ENCODE measurements around the gene SLC25A1. TPM values are rescaled to one million over a fixed set of nuclear protein-coding genes. Genes with fewer than 3 reads are reported as not detected.

The SLC25A1 gene
- 130 TPM for total RNA-seq

DNA sequence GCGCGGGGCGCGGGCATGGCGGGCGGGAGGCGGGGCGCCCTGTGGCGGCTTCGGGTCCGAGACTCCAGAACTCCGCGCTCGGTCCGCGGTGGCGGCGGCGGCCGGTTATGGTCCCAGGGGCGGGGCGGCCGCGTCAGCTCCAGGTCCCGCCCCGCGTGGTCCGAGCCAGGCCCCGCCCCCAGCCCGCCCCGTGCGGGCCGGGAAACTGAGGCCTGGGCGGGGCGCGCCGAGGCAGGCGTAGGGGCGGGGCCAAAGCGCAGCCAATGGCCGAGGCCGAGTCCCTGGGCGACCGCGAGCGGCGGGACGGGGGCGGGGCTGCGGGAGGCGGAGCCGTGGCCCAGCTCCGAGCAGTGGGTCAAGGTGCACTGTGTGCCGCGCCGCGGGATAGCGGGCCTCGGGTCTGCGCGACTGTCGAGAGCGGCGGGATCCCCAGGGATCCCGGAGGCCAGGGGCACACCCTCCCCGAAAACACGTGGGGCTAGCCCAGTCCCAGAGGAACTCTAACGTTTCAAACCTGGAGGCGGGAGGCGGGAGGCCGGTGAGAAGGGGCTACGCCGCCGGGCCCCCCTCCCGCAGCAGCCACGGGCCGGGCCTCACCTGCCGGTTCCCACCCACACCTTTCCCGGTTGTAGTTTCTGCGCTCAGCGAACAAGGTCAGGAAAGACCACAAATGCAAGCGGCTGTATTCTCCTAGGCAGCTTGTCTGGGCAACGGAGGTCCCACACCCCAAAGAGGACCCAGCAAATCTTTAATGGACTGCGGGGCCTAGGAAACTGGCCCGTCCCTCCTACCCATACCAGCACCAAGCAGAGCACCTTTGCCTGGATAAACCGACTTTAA lies at the start of gene SLC25A1:
TSS of gene SLC25A1 (minus strand) at position 80 of the 840 bp plus-strand sequence. CDS start at position 17, 63 bp downstream.
- peak; percentile 94 for DNase-seq (ENCODE audit: low spot score)

- no peak for DNase-seq (ENCODE audit: low spot score)
These were observed 49.6 kb upstream of the SLC25A1 start for GRCh38 chr22:19228179-19228578.

- DNase-seq (ENCODE audit: low spot score), result no peak
These were observed 47.9 kb upstream of the SLC25A1 start for GRCh38 chr22:19226428-19226827.

DNA sequence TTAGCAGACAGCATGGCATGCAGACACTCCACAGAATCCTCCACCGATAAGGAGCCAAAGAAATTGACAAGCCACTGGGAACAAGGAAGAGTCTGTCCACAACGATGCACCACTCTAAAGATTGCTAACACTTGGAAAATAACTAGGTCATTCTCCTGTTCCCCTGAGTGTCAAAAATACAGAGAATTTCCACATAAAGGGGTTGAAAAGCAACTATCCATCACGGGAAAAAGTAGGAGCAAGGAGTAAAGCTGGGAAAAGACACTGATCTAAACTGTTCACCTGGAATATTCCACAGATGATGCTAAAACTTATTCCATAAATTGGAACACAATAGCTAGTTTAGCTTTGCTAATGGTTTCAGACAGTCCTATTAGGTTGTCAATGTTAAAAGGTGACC lies 47.0 kb upstream of the SLC25A1 start:
- no peak for DNase-seq (ENCODE audit: low spot score)

DNA sequence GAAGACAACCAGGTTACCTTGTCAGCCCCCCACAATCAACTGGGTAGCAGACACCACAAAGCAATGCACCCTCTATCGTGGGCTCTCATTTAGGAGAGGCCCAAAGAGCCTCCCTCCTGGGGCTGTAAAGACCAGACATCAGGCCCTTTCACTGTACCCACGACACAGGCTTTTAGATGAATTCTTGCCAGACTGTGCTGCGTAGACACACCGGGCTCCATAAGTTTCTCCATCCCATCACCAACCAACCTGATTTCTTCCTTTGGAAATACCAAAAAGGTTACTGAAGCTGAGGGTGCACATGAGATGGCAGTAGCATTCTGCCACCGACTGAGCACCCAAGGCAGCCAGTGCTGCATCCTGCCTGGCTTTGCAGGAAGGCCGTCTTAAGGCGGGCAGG lies 46.4 kb upstream of the SLC25A1 start:
- no peak for DNase-seq (ENCODE audit: low spot score)

DNA sequence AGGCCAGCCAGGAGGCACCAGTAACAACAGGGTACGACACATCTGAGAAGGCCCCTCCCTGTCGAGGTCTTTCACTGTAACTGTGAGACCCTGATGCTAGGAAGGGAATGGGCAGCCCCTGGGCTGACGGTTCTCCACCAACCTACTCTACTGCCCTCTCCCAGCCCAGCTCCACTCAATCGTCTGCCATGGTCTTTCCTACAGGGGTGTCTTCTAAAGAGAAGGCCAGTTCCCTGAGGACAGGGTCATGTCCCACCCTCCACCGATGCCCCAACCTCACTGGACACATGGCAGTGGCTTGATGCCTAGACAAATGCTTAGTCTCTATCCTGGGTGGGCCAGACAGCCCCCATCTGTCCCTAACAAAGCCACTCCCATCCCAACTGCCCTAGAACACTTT lies 46.0 kb upstream of the SLC25A1 start:
- no peak for DNase-seq (ENCODE audit: low spot score)

GRCh38 chr22:19223617-19224016 lies 45.1 kb upstream of the SLC25A1 start:
- DNase-seq (ENCODE audit: low spot score), result no peak

- DNase-seq (ENCODE audit: low spot score), result no peak
These were observed 44.6 kb upstream of the SLC25A1 start for GRCh38 chr22:19223110-19223509.

- DNase-seq (ENCODE audit: low spot score), result no peak
These were observed 43.9 kb upstream of the SLC25A1 start for GRCh38 chr22:19222242-19223005.

GRCh38 chr22:19220867-19221266 lies 42.3 kb upstream of the SLC25A1 start:
- DNase-seq (ENCODE audit: low spot score), result no peak

DNA sequence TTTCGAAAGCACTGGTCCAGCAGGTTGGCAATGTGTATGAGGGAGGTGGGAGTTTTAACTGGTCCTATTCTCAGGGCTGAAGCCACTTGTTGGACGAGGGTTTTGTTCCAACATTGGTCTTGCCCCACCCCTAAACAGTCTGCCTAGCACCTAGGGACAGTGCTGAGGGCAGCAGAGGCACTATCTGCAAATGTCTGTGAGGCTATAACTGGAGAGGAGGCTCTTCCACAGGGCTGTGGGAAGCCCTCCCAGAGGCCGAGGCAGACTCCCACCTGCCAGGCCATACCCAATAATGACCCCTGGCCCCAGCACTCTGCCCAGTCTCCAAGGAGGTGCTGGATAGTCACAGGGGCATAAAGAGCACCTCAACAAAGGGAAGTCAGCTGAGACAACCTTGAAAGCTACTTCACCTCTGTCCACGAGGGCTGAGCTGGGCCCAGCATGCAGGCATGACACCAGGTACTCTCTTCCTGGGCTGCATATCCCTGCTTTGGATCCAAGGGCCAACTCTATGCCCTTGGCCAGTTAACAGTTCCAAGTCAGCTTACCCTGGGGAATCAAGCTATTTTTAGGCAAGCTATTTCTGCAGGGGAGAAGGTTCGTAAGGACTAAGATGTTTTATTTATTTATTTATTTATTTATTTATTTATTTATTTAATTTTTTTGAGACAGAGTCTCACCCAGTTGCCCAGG lies 40.2 kb upstream of the SLC25A1 start:
- no peak for DNase-seq (ENCODE audit: low spot score)

GRCh38 chr22:19216579-19216978 lies 38.0 kb upstream of the SLC25A1 start:
- no peak for DNase-seq (ENCODE audit: low spot score)

DNA sequence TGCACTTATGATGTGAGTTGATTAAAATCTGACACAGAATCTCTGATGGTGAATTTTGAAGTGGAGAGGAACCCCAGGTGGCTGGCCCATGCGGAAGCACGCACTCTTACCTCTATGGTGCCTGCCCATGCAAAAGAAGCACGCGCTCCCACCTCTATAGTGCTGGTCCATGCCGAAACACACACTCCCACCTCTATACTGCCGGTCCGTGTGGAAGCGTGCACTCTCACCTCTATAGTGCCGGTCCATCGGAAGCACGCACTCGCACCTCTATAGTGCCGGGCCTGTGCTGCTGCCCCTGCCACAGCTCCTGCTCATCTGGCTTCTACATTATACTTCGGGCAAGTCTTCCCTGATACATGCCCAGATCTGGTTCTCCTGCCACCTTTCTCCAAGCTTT lies 36.8 kb upstream of the SLC25A1 start:
- DNase-seq (ENCODE audit: low spot score), result no peak

DNA sequence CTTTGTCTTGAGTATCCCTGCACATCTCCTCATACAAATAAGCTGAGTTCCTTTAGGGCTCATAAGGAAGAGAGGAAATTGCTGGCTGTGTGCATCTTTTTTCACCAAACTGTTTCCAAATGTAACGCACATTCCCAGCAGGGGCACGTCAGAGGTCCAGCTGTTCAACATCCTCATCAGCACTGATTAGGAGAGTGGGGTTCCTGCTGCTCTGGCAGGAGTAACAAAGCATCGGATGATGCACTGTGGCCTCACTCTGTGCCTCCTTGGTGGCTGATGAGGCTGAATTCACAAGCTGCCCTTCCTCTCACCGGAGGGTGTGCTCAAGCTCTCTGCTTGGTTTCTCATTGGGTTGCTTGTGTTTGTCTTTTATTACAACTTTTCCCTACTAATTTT lies 35.5 kb upstream of the SLC25A1 start:
- DNase-seq (ENCODE audit: low spot score), result no peak

DNA sequence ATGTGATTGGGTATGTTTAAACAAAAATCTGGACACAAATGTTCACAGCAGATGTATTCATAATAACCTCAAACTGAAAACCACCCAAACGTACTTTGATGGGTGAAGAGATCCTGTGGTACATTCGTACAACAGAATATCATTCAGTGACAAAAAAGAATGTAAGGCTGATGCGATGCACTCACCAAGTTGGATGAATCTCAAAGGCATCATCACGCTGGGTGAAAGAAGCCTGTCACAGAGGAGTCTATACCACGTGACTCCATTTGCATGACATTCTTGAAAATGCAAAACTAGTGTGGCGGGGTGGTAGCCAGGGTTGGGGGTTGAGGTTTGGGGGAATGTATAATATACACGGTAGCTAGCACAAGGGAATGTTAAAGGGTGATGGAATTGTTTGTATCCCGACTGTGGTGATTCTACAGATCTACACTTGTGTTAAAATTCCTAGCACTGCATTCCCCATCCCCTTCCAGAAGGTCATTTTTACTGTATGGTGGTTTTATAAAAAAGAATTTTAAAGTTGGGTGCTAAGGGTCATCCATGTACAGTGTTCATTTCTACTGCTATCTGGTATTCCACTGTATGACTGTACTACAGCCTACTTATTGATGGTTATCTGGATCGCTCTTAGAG lies 35.0 kb upstream of the SLC25A1 start:
- no peak for DNase-seq (ENCODE audit: low spot score)

DNA sequence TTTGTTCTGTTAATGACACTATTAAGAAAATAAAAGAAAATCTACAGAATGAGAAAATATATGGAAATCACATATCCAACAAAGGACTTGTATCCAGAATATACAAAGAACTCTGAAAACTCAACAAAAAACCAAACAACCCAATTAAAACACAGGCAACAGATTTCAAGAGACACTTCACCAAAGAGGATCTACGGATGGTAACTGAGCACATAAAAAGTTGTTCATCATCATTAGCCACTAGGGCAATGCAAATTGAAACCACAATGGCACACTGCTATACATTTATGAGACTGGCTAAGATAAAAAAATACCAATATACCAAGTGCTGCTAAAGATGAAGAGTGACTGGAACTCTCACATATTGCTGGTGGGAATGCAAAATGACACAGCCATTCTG lies 34.5 kb upstream of the SLC25A1 start:
- DNase-seq (ENCODE audit: low spot score), result no peak

DNA sequence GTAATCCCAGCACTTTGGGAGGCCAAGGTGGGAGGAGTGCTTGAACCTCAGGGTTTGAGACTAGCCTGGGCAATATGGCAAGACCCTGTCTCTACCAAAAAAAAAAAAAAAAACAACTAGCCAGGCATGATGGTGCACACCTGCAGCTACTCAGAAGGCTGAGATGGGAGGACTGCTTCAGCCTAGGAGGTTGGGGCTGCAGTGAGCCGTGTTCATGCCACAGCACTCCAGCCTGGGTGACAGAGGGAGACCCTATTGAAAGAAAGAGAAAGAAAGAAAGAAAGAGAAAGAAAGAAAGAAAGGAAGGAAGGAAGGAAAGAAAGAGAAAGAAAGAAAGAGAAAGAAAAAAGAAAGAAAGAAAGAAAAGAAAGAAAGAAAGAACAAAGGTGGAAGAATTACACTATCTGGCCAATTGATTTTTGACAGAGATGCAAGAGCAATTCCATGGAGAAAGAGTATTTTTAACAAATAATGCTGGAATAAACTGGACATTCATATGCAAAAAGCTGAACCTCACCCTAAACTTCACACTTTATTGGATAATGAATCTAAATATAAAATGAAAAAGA lies 33.9 kb upstream of the SLC25A1 start:
- DNase-seq (ENCODE audit: low spot score), result no peak

DNA sequence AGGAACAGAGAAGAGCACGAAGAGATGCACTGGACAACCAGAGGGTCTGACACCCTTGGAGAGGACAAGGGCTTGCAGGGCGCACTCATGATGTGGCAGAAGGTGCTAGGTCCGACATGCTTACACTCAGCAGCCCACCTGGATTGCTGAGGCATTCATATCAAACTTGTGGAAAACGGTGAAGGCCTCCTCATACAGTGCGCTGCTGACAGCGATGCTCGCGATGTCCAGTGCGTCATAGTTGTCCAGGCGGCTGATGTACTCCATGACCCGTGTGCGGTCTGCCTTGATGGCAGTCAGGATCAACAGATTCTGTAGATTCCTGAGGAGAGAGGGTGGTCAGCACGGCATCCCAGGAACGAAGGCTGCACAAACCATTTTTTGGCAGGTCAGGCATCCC lies 31.7 kb upstream of the SLC25A1 start:
- DNase-seq (ENCODE audit: low spot score), result no peak

DNA sequence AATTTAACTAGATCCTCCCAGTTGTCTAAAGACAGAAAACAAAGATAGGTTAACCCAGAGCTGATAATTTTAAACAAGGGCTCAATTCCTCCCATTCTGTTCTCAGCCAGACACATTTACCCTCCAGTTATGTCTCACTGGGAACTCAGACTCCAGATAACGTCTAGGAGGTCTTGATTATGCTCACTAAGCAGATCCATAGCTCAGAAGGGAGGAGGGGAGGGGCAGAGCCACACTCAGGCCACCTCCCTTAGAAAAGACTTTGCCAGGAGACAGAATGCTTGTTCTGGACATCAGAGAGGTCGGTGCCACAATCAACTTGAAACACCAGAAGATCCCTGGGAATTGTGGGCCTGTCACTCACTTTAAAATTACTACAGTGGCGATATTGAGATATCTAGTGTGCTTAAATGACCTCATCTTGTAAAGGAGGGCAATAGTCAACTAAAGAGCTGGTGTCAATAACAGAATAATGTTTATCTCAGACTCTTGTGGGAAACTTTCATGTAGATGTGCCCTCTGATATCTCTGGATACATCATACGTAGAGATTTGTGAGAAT lies 29.8 kb upstream of the SLC25A1 start:
- no peak for DNase-seq (ENCODE audit: low spot score)

DNA sequence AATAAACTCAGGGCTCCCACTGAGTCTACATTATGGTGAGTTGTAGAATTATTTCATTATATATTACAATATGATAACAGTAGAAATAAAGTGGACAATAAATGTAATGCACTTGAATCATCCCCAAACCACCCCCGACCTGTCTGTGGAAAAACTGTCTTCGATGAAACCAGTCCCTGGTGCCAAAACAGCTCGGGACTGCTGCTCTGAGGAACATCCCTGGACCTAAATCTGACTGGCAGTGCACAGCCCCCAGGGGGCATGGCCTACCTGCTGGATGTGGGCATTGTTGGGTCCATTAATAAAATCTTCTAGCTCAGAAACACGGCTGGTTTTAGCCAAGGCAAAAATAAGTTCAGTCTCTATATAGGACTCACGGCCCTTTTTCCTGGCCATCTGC lies 29.3 kb upstream of the SLC25A1 start:
- DNase-seq (ENCODE audit: low spot score), result no peak

- no peak for DNase-seq (ENCODE audit: low spot score)
These were observed 28.9 kb upstream of the SLC25A1 start for GRCh38 chr22:19207401-19207808.

Measured in mucosa of gallbladder (tissue), 1 donor.